PC-3 (cell line): ENCODE results near the gene HIPK2. TPM values are rescaled to one million over a fixed set of nuclear protein-coding genes. Genes with fewer than 3 reads are reported as not detected.
"Not testable (repeated sequence)": the region's sequence is repeated elsewhere in the genome, so short reads cannot be mapped to it uniquely, and the experiment has no call there.

ENCODE experiments used
- ATAC-seq: fragments of 200-7000 bp; cut with Tn5 transposase; 2 replicates; pipeline ENCODE4 v1.9.1; 2020; ENCODE audit warnings: mild to moderate bottlenecking, moderate library complexity
- BruUV-seq: library from RNA; stranded (reverse); fragments of 400-500 nt; replicated peaks from 2 replicates; lab custom pipeline; 2021; lab: Mats Ljungman, UMichigan
- CTCF ChIA-PET: fragments of 300-600 bp; sonication (Branson Sonifier 250); formaldehyde crosslinking; loops from one replicate; lab custom pipeline; 2022; ENCODE audit warnings: antibody characterized with exemption; lab: Charles Lee
- POLR2A ChIA-PET: fragments of 300-600 bp; sonication (Branson Sonifier 250); formaldehyde crosslinking; loops from one replicate; lab custom pipeline; 2022; ENCODE audit warnings: antibody characterized with exemption; ENCODE audit not compliant: unreplicated experiment; lab: Charles Lee
- DNase-seq: peaks from one replicate; pipeline ENCODE4 v3.0.0-alpha.2; 2015
- H2AFZ ChIP-seq: fragments of 300-600 bp; sonication (generic); 2 replicates; pipeline ENCODE4 v1.6.0; 2016; ENCODE audit warnings: antibody characterized with exemption, low read length
- H3F3A ChIP-seq: fragments of 300-600 bp; sonication (generic); one replicate; pipeline ENCODE4 v1.6.0; 2017; ENCODE audit warnings: antibody characterized with exemption, low read length, control low read depth, mild to moderate bottlenecking; ENCODE audit not compliant: unreplicated experiment
- H3K27ac ChIP-seq: fragments of 300-600 bp; sonication (generic); 2 replicates; pipeline ENCODE4 v1.5.1; 2016; ENCODE audit warnings: mild to moderate bottlenecking, low read length
- H3K27me3 ChIP-seq: fragments of 300-600 bp; sonication (generic); 2 replicates; pipeline ENCODE4 v1.6.1; 2016; ENCODE audit warnings: low read length, mixed read lengths
- H3K36me3 ChIP-seq: fragments of 300-600 bp; sonication (generic); 2 replicates; pipeline ENCODE4 v1.6.1; 2016; ENCODE audit warnings: low read depth, mixed run types, low read length, mixed read lengths
- H3K4me1 ChIP-seq: fragments of 300-600 bp; sonication (generic); 2 replicates; pipeline ENCODE4 v1.5.1; 2016; ENCODE audit warnings: low read length; ENCODE audit not compliant: insufficient read depth
- H3K4me2 ChIP-seq: fragments of 300-600 bp; sonication (generic); 2 replicates; pipeline ENCODE4 v1.6.0; 2016; ENCODE audit warnings: low read length
- H3K4me3 ChIP-seq: fragments of 300-600 bp; sonication (generic); 2 replicates; pipeline ENCODE4 v1.5.1; 2016; ENCODE audit warnings: mild to moderate bottlenecking, low read length, mixed read lengths
- H3K79me2 ChIP-seq: fragments of 300-600 bp; sonication (generic); 2 replicates; pipeline ENCODE4 v1.6.1; 2017; ENCODE audit warnings: low read length, mixed read lengths
- H3K9ac ChIP-seq: fragments of 300-600 bp; sonication (generic); 2 replicates; pipeline ENCODE4 v1.6.0; 2016; ENCODE audit warnings: mild to moderate bottlenecking, low read length
- H3K9me2 ChIP-seq: fragments of 300-600 bp; sonication (generic); replicated peaks from 2 replicates; pipeline ENCODE4 v1.6.1; 2016; ENCODE audit warnings: mixed run types, low read length, mixed read lengths
- H3K9me3 ChIP-seq: fragments of 300-600 bp; sonication (generic); 2 replicates; pipeline ENCODE4 v1.6.1; 2016; ENCODE audit warnings: low read length, mixed read lengths
- H4K20me1 ChIP-seq: fragments of 300-600 bp; sonication (generic); 2 replicates; pipeline ENCODE4 v1.6.1; 2016; ENCODE audit warnings: low read length, mixed read lengths
- CTCF ChIP-seq: fragments of 300-600 bp; sonication (generic); conservative IDR thresholded peaks from 2 replicates; pipeline ENCODE4 v1.5.1; 2017; ENCODE audit warnings: antibody characterized with exemption, low read depth, mild to moderate bottlenecking, low read length
- EZH2 ChIP-seq: fragments of 300-600 bp; sonication (generic); IDR thresholded peaks from one replicate; pipeline ENCODE4 v1.6.1; 2017; ENCODE audit warnings: antibody characterized with exemption, mild to moderate bottlenecking, low read length; ENCODE audit not compliant: unreplicated experiment
- EZH2phosphoT487 ChIP-seq: fragments of 300-600 bp; sonication (generic); IDR thresholded peaks from 2 replicates; pipeline ENCODE4 v1.6.1; 2018; ENCODE audit warnings: mild to moderate bottlenecking, antibody characterized with exemption, low read length, borderline replicate concordance
- intact Hi-C: fragments of 100-400 bp; cut with micrococcal nuclease; formaldehyde crosslinking; loops from 2 replicates; pipeline ENCODE4 v1.9.0; 2023
- total RNA-seq: library from RNA; depleted of rRNA; stranded (reverse); fragments of >200 nt; gene quantifications from 2 replicates; pipeline ENCODE4 v1.2.3, GENCODE V29; 2014

Gene HIPK2
- total RNA-seq, 1 experiment from 2014 or later, result 38.1 TPM

- intact Hi-C loops, result loop anchor here (10.0 kb wide), 1 partner anchor 65 kb away; no protein-coding TSS in a partner anchor
These were observed 218.3 kb downstream of the HIPK2 start for GRCh38 chr7:139559364-139560105.

GRCh38 chr7:139557857-139558581 lies 219.8 kb downstream of the HIPK2 start:
- Histone ChIP-seq H3K4me1 (no peaks in the 10 kb centered on the region), H3K79me2 (no peaks in the 10 kb centered on the region), H3K9me2 (no peaks in the 10 kb centered on the region), H3K9ac (no peak overlapping the region), H3F3A (no peaks in the 10 kb centered on the region), H3K9me3 (no peaks in the 10 kb centered on the region), H3K27ac (no peak overlapping the region), H3K36me3 (no peaks in the 10 kb centered on the region), H3K27me3 (no peaks in the 10 kb centered on the region), H2AFZ (no peak overlapping the region), H3K4me2 (no peak overlapping the region), H4K20me1 (no peaks in the 10 kb centered on the region), H3K4me3 (no peak overlapping the region)
- TF ChIP-seq CTCF, result peak; percentile 38
- no peak for TF ChIP-seq EZH2
- no peak for TF ChIP-seq EZH2phosphoT487
- ATAC-seq (peak; percentile 21), DNase-seq (no peak)
- CTCF ChIA-PET, result interaction anchor here (0.6 to 1.4 kb wide), 4 partner anchors 44 to 445 kb away, joined by 3 to 5 read pairs (median 4); no protein-coding TSS in a partner anchor
- no TSS peak for BruUV-seq
- POLR2A ChIA-PET, result no interaction called here
- intact Hi-C loops, result loop anchor here (10.0 kb wide), 1 partner anchor 63 kb away; no protein-coding TSS in a partner anchor

More at GRCh38 chr7:139559364-139560105, 218.3 kb downstream of the HIPK2 start:
- BruUV-seq, result no TSS peak
- ATAC-seq (peak; percentile 28; the same call in 1 of the 2 replicates), DNase-seq (no peak)
- ChIA-PET POLR2A (no interaction called here), CTCF (no interaction called here)
- TF ChIP-seq CTCF (no peak), EZH2phosphoT487 (no peak), EZH2 (no peak)
- Histone ChIP-seq H3K27ac (no peak overlapping the region), H3K36me3 (peaks cover 8% of the 10 kb centered on the region; the same call in 1 of the 2 replicates), H3K9me2 (no peaks in the 10 kb centered on the region), H3K9ac (no peak overlapping the region), H3K79me2 (no peaks in the 10 kb centered on the region), H3K4me1 (no peaks in the 10 kb centered on the region), H3K4me3 (no peak overlapping the region), H4K20me1 (no peaks in the 10 kb centered on the region), H3F3A (no peaks in the 10 kb centered on the region), H3K9me3 (no peaks in the 10 kb centered on the region), H3K4me2 (no peak overlapping the region), H3K27me3 (no peaks in the 10 kb centered on the region), H2AFZ (no peak overlapping the region)

GRCh38 chr7:139553991-139554700 lies 223.7 kb downstream of the HIPK2 start:
- H3K4me1 ChIP-seq, H3K4me2 ChIP-seq, H3K36me3 ChIP-seq, H2AFZ ChIP-seq, DNase-seq, H3K9ac ChIP-seq, H3K4me3 ChIP-seq, H3F3A ChIP-seq, H3K79me2 ChIP-seq, H4K20me1 ChIP-seq, H3K9me2 ChIP-seq, ATAC-seq, CTCF ChIA-PET, BruUV-seq, POLR2A ChIA-PET, H3K27ac ChIP-seq, H3K9me3 ChIP-seq, H3K27me3 ChIP-seq: not testable (repeated sequence)
- intact Hi-C loops, result loop anchor here (10.0 kb wide), 1 partner anchor 59 kb away; no protein-coding TSS in a partner anchor
